Psoas muscle (tissue), 8 donors: Measurements from ENCODE around the gene PRTN3. TPM values are rescaled to one million over a fixed set of nuclear protein-coding genes. Genes with fewer than 3 reads are reported as not detected.
A peak's percentile ranks its signal among the peaks of the same experiment; 100 is the strongest.

Experiments used
- ATAC-seq, 4 donors: fragments of 200-7000 bp; cut with Tn5 transposase; one replicate each; pipeline ENCODE4 v1.9.1; 2020; ENCODE audit warnings: moderate library complexity in 3 of 4, mild to moderate bottlenecking in 2 of 4
- DNase-seq, 2 donors: peaks; one replicate each; pipeline ENCODE4 v3.0.0-alpha.2; 2020
- H3K27ac ChIP-seq: fragments of 200-600 bp; one replicate; pipeline ENCODE4 v1.8.0; 2022
- H3K27me3 ChIP-seq, 3 donors: fragments of 200-600 bp in 1 of 3; one replicate each; pipeline versions ENCODE4 v1.6.1 to v1.8.0; 2013 to 2022; ENCODE audit warnings: low read length in 2 of 3, mild to moderate bottlenecking in 2 of 3, moderate library complexity in 1 of 3; ENCODE audit not compliant: insufficient read depth in 3 of 3
- H3K36me3 ChIP-seq, 2 donors: fragments of 200-600 bp in 1 of 2; one replicate each; pipeline versions ENCODE4 v1.6.1 to v1.8.0; 2013 to 2022; ENCODE audit warnings: low read depth in 1 of 2, mild to moderate bottlenecking in 1 of 2, moderate library complexity in 1 of 2; ENCODE audit not compliant: insufficient read depth in 1 of 2
- H3K4me1 ChIP-seq: fragments of 200-600 bp; one replicate; pipeline ENCODE4 v1.8.0; 2022
- H3K4me3 ChIP-seq: fragments of 200-600 bp; one replicate; pipeline ENCODE4 v1.8.0; 2022; ENCODE audit warnings: mild to moderate bottlenecking
- H3K9me3 ChIP-seq: fragments of 200-600 bp; one replicate; pipeline ENCODE4 v1.8.0; 2022
- CTCF ChIP-seq: fragments of 200-600 bp; IDR thresholded peaks from one replicate; pipeline ENCODE4 v1.8.0; 2022; ENCODE audit warnings: antibody characterized with exemption
- WGBS, 3 donors: extraction: QIAGEN DNeasy Blood & Tissue Kit; methylation state at CpG; one replicate each; pipeline versions ENCODE4 v1.1.6 to v1.1.7; 2013; 5-methylcytosine and 5-hydroxymethylcytosine counted together
- intact Hi-C, 2 donors: fragments of 100-400 bp; cut with DNase I; formaldehyde crosslinking; loops; one replicate each; pipeline versions ENCODE4 v1.11.0 to v1.14.2; 2022
- polyA plus RNA-seq, 3 donors: library from polyadenylated mRNA; stranded (reverse); fragments of 200-250 nt; gene quantifications; one replicate each; pipeline ENCODE4 v1.2.3, GENCODE V29; 2013
- total RNA-seq, 4 donors: library from RNA; stranded (reverse); fragmentation: NEBNext Ultra II Directional in 2 of 4; extraction: Animal tissue kit (Norgen Biotek cat#: 25700) in 2 of 4; gene quantifications; one replicate each; pipeline versions ENCODE4 v1.2.1 to v1.2.4, GENCODE V29; 2021 to 2023
- donor health status: healthy with polysubstance abuse.
- donor health status: DM: no; HTN: no; CAD: no; lungs with moderate emphysema.
- donor health status: Bipolar disorder and iron deficiency.
- donor health status: healthy.
- donor health status: DM: yes; HTN: yes; CAD: no.
- donor health status: DM: no; HTN: no; CAD: no.
- donor health status: DM: no; HTN: no; CAD: no.
- donor health status: DM: yes; HTN: yes; CAD: no.

Gene PRTN3
- total and polyA plus RNA-seq, 7 donors, result 0.04 to 0.34 (median 0.14) TPM; not detected in 3

GRCh38 chr19:793806-794205, 47.0 kb upstream of the PRTN3 start:
- Histone ChIP-seq H3K36me3 (no peaks in the 10 kb centered on the region), H3K9me3 (no peaks in the 10 kb centered on the region), H3K4me3 (no peak overlapping the region), H3K27me3 (no peaks in the 10 kb centered on the region), H3K4me1 (peaks cover 12% of the 10 kb centered on the region), H3K27ac (no peak overlapping the region)
- DNase-seq (no peak), ATAC-seq (no peak)
- no peak for TF ChIP-seq CTCF
- intact Hi-C loops, result no loop called here
- 69 to 78% (median 70%) methylated on average over 12 of the region's 12 CpGs for WGBS, 3 donors

GRCh38 chr19:795073-795611, 45.7 kb upstream of the PRTN3 start:
- peak overlapping the region; percentile 68 for H3K27ac ChIP-seq
- peaks cover 0 to 11% of the 10 kb centered on the region in 2 donors for H3K36me3 ChIP-seq
- H3K27me3 ChIP-seq, result no peaks in the 10 kb centered on the region
- intact Hi-C loops, result no loop called here
- WGBS, 3 donors, result 32 to 42% (median 39%) methylated on average over 28 of the region's 28 CpGs
- no peak for ATAC-seq
- peaks cover 25% of the 10 kb centered on the region for H3K4me1 ChIP-seq
- H3K4me3 ChIP-seq, result peak overlapping the region; percentile 73
- H3K9me3 ChIP-seq, result no peaks in the 10 kb centered on the region
- peak; percentile 60 to 80 for DNase-seq
- no peak for TF ChIP-seq CTCF

GRCh38 chr19:795691-796581, 44.9 kb upstream of the PRTN3 start:
- no peak for TF ChIP-seq CTCF
- intact Hi-C loops, result no loop called here
- H3K27ac ChIP-seq, result peak overlapping the region; percentile 85
- H3K36me3 ChIP-seq, result peaks cover 0 to 14% of the 10 kb centered on the region in 2 donors
- DNase-seq, result peak in 1 of 2 donors; percentile 31
- ATAC-seq, result no peak
- H3K27me3 ChIP-seq, result no peaks in the 10 kb centered on the region
- H3K4me3 ChIP-seq, result peak overlapping the region; percentile 73
- no peaks in the 10 kb centered on the region for H3K9me3 ChIP-seq
- WGBS, 3 donors, result 68 to 70% (median 69%) methylated on average over 38 to 39 of the region's 39 CpGs
- peaks cover 33% of the 10 kb centered on the region for H3K4me1 ChIP-seq

GRCh38 chr19:796692-797527, 43.9 kb upstream of the PRTN3 start, which contains the start of gene PTBP1:
Gene PTBP1, plus strand, starts transcription at chr19:797452. Its CDS starts 46 bp downstream, at chr19:797498.
- DNase-seq (peak; percentile 100), ATAC-seq (peak; percentile 91 to 93 (median 92))
- TF ChIP-seq CTCF, result no peak
- WGBS, 3 donors, result 0 to 2% (median 0%) methylated on average over 51 to 83 of the region's 83 CpGs
- Histone ChIP-seq H3K27me3 (no peaks in the 10 kb centered on the region), H3K4me1 (peaks cover 43% of the 10 kb centered on the region), H3K27ac (peak within 1 kb of the TSS; percentile 99), H3K4me3 (peak within 1 kb of the TSS; percentile 81), H3K36me3 (peaks cover 0 to 14% of the 10 kb centered on the region in 2 donors), H3K9me3 (no peaks in the 10 kb centered on the region)
- intact Hi-C loops, result no loop called here
